T1000 (cell line): ENCODE measurements around the gene STX3.
A peak's percentile ranks its signal among the peaks of the same experiment; 100 is the strongest.

Source experiments
- DNase-seq: peaks from one replicate; lab custom pipeline; 2025; ENCODE audit warnings: mixed read lengths; lab: John Stamatoyannopoulos, UW

STX3 gene

DNA sequence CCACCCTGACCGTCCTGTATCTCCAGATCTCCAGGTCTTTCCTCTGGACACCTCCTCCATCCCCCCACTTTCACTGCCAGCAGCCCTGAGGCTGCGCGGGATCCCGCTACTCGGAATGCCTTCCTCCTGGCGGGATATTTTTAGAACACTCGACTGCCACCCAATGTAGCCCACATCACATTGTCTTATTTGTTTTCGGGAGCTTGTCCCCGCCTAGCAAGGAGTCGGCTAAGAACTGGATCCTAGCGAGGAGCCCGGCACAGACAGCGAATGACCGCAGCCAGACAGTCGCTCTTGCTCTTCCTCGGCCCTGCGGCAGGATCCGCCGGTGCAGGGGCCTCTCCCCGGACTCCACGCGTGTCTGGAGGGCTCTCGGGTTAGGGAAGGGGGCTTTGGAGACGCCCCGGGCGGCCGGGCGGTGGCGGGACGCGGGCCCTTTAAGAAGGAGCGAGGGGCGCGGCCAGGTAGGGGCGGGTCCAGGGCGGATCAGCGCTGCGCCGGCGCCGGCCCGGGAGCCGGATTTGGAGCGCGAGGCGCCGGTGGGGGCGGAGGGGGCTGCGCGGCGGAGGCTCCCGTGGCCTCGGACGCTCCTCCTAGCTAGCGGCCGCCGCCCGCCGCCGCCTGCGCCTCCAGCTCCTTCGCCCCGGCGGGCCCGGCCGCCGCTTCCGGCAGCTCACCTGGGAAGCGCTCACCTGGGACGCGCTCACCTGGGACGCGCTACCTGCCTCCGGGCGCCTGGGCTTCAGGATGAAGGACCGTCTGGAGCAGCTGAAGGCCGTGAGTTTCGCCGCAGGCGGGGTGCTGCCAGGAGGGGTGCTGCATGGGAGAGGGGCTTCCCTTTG, at the start of gene STX3:
TSS of gene STX3 (plus strand) at position 518 of the 842 bp plus-strand sequence. CDS start at position 748, 230 bp downstream.
- DNase-seq, result peak; percentile 52

DNA sequence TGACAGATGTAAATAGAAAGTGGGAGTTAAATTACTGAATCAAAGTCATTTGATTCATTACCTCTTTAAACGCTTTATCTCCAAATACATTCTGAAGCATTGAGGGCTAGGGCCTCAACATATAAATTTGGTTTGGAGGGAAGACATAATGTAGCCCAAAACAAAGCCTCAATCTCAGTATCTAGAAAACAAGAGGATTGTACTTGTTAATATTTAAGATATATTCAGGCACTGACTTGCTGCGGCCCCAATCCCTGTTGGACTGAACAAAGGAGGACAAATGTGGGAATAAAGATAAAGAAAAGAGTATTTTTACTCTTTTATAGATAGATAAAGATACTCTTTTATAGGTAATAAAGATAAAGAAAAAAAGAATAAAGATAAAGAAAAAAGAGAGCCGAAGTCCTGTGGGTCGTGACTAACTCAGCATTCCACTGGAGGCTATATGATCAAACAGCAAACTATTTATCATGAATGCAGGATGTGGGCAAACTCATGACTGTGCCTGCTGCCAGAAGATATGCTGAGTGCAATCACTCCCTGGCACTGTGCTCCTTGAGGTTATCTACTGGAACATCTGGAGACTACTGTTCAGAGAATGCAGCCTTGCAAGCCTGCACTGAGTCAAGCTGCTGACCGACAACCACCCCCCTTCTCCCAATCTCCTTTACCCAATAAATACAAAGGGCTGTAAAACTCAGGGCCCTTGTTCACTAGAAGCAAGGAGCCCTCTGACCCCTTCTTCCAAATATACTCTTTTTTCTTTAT, 48.5 kb upstream of the STX3 start:
- peak; percentile 77 for DNase-seq

DNA sequence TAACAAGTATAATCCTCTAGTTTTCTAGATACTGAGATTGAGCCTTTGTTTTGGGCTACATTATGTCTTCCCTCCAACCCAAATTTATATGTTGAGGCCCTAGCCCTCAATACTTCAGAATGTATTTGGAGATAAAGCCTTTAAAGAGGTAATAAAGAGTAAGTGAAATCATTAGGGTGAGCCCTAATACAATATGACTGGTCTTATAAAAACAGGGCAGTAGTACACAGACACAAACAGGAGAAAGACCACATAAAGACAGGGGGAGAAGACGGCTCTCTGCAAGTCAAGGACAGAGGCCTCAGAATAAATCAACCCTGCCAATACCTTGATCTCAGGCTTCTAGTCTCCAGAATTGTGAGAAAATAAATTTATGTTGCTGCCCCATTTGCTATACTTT, 47.8 kb upstream of the STX3 start:
- DNase-seq, result no peak

DNA sequence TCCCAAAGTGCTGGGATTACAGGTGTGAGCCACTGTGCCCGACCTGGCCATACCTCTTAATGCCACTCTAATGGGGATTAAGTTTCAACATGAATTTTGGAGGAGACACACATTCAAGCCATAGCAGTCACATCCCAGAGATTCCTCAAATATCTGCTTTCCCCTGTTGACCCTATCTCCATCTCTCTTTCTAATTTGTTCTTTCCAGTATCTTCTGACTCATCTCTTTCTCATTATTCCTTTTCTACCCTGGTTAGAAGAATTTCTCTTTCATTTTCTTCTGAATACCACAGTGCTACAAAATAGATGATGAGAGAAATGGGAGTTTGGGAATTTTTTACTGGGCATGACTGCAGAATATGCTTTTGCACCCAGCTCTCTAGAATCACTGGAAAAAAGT, 46.6 kb upstream of the STX3 start:
- no peak for DNase-seq

DNA sequence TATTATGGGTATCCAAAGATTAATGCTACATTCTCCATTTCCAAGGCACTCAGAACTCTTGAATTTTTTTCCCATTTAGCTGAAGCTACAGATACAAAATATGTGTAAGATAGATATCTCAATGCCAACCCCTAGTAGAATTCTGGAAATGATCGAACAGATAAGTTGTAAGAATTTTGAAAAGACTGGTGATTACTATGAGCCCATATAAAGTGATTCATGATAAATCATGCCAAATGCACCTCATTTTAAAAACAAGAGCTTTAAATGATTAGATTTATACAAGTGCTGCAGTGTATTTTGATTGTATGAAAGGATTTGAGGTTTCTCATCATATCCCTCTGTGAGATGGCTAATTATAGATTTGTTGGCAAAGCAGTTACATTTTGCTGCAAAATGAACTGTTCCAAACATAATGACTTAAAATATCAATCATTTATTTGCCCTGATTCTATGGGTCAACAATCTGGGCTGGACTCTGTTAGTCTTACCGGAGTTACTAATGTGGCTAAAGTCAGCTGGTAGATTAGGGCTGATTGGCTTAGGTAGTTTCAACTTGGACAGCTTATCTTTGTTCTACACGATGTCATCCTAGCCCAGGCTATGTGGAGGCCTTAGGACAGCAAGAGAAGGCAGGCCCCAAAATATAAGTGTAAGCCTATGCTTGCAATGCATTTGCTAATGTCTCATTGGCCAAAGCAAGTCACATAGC, 44.9 kb upstream of the STX3 start:
- no peak for DNase-seq

DNA sequence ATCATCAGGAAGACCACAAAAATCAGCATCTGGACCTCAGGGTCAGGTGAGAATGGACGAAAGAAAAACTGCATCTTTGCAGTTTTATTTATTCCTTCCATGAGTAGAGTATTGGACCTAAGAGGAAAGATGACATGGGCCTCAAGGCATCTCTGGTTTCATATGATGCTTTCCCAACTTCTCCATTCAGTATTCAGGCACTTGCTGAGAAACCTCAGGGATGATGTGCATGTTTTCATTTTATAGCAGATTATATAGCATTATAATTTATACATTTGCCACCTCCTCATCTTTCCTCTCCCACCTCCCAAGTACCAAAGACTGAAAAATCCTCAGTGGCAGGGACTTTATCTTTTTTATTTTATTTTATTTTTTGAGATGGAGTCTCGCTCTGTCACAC, 41.4 kb upstream of the STX3 start, which contains the start of gene OR10V1:
TSS of gene OR10V1 (minus strand) at position 101 of the 400 bp plus-strand sequence. CDS start at position 101, 0 bp downstream.
- no peak for DNase-seq

DNA sequence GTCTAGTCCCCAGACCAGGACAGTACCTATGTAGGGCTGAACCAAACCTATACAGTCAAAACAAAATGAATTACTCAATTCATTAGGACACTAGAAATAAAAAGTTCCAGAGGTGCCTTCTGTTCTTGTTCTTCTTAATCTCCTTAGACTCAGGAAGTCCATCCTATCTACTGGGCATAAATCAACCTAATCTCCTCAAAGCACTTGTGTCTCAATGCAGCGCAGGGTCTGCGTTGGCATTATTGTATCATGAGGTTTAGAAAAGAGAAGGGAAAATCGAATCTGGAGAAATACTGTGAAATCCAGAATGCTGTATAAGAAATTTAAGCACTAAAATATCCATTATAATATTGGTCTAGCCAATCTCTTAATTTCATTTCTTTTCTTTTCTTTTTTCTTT, 39.1 kb upstream of the STX3 start:
- no peak for DNase-seq

DNA sequence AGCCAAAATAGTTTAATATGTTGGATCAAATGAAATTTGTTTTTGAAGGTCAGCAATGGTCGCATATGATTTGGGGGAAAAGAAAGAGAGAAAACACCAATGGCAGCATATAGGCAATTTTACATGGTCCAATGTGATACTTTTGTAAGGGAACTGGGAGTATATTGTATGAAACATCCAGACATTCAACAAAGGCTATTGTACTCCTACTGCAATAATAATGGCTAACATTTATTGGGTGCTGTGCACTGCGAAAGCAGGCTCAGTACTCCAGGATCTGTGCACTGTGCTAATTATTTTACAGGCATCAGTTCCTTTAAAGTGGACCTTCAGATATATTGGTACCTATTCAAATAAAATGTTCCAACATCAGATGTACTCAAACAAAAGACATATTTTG, 35.6 kb upstream of the STX3 start:
- DNase-seq, result no peak

DNA sequence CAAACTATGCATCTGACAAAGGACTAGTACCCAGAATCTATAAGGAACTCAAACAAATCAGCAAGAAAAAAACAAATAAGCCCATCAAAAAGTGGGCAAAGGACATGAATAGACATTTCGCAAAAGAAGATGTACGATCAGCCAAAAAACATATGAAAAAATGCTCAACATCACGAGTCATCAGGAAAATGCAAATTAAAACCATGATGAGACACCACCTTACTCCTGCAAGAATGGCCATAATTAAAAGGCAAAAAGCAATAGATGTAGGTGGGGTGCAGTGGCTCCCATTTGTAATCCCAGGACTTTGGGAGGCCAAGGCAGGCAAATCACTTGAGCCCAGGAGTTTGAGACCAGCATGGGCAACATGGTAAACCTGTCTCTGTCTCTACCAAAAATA, 31.1 kb upstream of the STX3 start:
- no peak for DNase-seq

DNA sequence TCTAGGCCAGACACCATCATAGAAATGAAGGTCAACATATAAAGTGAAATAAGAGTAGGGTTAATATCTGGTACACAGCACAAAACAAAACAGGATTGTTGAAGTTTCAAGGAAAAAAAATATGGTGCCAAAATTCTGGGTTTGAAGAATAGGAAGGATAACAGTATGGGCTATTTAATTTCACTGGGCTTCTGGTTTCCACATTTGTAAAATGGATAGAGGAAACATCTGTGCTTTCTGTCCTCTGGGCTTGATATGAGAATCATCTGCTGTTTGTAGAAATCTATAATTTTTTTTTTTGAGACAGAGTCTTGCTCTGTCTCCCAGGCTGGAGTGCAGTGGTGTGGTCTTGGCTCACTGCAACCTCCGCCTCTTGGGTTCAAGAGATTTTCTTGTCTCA, 27.8 kb upstream of the STX3 start:
- no peak for DNase-seq

DNA sequence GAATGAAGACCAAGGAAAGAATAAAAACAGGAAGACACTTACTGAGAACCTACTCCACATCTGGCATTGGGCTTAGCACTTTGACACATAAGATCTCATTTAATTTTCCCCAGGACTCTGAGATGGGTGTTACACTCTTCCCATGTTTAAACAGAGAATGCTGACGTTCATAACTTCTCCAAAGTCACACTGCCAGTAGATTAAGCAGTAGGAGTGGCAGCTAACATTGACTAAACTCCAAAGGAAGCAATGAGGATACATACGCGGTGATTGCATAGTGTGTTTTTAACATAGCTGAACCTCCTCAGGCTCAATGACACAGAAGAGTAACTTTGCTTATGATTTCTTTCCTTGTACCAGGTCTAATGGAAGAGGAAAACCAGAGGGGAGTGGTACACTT, 27.0 kb upstream of the STX3 start:
- no peak for DNase-seq

DNA sequence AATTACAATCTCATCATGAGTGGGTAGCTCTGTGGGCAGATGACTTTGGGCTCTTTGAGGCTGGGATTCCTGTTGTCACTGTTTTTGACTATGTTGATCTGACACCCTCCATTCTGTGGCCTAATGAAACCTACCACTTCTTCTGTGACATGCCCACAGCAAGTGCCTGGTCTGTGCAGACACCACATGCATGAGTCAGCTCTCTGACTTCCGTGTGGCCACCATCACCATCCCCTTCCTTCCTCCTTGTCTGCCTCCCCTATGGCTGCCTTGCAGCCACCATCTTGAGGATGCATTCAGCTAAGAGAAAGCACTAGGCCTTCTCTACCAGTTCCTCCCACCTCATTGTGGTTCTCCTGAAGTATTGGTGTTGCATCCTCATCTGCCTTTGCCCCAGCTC, 26.3 kb upstream of the STX3 start:
- DNase-seq, result no peak

DNA sequence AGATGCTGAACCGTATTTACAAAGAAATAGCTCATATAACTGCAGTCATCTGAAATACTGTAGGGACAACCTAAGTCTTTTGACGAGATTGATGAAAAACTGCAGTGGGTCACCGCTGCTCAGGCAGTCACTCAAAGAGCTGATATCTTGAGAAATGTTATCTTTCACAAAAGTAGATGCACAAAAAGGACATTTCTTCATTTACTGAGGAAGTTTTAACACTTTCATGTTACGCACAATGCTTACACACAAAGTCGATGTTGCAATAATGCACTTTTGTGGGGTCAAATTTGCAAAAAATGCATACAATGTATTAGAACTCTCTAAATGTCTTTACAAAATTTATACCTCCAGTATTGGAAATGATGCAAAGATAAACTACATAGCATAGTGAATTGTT, 25.3 kb upstream of the STX3 start:
- no peak for DNase-seq

DNA sequence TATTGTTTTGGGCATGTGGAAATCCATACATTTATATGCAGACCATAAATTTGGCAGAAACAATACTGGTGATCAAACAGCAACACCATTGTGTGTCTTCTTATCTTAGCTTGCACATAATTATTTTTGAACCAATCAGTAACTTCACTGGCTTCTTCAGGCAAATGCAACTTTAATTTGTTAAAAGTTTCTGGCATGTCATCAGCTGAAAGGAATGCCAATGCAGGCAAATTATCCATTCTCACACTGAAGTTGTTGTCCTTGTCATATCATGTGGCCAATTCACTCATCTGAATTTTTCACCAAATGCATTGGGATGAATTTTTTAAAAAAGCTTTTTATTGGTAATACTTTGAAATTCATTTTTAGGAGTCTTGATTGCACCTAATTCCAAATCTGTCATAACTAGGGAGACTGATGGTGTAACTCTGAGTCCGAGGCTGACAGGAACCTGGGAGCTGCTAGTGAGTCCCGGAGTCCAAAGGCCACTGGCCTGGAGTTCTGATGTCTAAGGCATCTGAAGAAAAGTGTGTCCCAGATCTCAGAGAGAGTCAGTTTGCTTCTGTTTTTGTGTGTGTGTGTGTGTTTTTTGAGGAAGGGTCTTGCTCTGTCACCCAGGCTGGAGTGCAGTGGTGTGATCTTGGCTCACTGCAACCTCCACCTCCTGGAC, 24.1 kb upstream of the STX3 start:
- no peak for DNase-seq

DNA sequence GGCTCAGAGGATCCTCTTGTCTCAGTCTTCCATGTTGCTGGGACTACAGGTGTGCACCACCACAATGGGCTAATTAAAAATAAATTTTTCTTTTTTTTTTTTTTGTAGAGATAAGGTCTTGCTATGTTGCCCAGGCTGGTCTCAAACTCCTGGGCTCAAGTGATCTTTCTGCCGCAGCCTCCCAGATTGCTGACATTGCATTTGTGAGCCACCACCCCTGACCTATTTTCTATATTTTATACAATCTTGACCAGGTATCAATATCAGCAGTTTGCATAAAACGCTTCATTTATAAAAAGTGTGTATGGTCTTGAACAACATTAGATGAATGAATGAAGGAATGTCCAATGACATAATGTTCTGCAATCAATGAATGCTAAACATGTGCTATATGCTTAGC, 9.1 kb upstream of the STX3 start:
- no peak for DNase-seq

DNA sequence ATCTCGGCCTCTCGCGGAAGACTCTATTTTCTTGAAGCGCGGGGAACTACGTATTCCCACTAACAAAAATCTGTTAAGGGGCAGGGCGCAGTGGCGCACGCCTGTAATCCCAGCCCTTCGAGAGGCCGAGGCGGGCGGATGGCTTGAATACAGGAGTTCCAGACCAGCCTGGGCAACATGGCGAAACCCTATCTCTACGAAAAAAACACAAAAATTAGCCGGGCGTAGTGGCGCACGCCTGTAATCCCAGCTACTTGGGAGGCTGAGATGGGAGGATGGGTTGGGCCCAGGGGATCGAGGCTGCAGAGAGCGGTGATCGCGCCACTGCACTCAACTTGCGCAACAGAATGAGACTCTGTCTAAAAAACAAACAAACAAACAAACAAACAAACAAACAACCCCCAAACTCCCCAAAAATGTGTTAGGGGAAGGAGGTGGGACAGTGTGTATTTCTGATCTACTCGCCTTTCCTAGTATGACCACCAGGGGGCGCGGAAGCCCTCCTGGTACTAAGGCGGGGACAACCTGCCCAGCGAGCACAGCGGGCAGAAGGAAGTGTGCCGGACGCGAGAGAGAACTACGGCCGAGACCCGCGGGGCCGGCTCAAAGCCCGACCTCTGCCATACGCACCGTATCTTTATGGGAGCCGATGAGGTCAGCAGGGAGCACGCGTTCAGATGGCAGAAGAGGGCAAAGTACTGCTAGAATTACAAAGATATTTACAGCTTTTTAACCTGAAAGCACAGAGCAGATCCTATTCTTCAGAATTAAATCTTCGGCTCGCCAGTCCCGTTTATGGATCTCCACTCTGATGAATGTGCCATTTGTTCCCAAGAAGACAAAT, 1.3 kb upstream of the STX3 start:
- DNase-seq, result peak; percentile 60

DNA sequence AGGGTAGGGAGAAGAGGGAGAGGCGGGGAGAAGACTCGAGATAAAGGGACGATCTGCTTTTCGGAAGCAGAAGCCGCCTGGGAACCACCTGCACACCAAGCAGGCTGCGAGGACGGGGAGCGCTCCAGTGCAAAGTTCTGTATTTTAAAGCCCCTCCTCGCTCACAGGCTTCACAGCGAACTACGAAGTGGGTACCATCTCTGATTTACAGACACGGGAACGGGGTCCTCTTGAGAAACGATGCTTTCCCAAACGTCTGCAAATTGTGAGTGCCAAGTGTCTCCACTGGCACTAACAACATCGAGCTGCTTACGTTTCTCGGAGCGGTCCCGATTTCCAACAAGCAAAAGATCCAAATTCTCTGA, 700 bp upstream of the STX3 start:
- DNase-seq, result no peak

DNA sequence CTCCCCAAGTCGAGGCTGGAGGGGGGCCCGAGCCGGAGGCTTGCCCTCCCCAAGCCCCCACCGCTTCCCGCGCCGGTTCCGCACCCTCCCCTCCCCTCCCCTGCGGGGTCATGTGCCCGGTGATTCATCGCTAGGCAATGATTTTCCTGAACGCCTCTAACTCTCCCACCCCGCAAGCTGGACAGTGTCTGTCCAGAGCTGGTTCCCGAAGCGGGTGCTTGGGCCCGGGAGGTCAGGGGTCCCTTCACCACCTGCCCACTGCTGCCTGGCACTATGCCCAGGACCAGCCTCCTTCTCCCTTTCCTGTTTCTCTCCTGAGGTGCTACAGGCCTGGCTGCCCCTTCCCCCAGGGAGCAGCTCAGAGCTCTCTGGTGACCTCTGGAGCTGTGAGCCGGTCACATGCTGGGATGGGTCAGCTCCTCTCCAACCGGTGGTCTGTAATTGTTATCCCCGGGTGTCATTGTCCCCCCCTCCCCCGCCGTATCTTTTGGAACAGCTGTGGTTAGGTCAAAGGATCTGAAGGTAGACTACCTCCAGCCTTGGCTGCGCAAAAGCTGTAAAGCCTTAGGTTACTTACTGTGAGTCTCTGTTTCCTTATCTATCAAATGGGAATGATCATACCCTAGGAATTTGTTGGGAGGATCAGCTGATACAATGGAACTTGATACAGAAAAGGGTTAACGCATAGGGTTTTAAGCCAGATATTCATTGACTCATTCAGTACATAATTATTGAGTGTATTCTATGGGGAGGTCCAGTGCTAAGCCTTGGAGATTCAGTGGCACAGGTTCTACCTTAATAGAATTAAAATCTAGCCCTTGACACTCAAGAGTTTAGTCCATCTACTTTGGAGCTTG, 753 bp downstream of the STX3 start:
- peak; percentile 39 for DNase-seq

DNA sequence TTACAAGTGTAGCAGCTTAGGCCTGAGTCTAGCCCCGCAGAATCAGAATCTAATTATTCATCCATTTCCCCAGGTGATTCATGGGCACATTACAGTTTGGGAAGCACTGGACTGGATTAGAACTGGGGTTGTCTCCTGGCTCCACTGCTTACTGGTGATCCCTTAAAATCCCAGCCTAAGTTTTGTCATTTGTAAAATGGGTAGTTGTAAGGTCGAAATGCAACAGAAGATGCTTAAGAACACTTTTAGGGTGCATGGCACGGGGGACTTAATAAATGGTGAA, 1.3 kb downstream of the STX3 start:
- no peak for DNase-seq

DNA sequence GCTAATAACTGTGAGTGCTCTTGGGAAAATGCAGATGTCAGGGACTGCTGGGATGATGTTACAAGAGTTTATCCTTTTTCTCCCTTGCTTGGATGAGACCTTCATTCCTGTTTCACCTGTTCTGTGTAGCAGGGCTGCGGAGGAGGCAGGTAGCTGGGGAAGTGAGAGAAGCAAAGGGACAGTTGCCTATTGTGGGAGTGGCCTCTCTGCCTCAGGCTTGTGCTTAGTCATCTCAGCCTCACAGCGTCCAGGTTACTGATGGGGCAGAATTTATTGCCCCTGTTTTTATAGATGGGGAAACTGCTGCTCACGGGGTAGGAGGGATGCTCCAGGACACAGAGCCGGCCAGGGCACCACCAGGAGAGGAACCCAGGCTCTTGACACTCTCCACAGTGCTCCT, 1.7 kb downstream of the STX3 start:
- peak; percentile 19 for DNase-seq
